NB4 (cell line): ENCODE measurements around the gene EEF1AKMT2.
A peak's percentile ranks its signal among the peaks of the same experiment; 100 is the strongest.

Experiments used
- MYC ChIP-seq: IDR thresholded peaks from 2 replicates; pipeline ENCODE4 v1.6.1; 2011; ENCODE audit warnings: low read depth, low read length
- POLR2A ChIP-seq: IDR thresholded peaks from 2 replicates; pipeline ENCODE4 v1.6.1; 2011; ENCODE audit warnings: mild to moderate bottlenecking; ENCODE audit not compliant: insufficient read length; ENCODE audit errors: extremely low read depth
- TF ChIP-seq, protein P1 (sequence below): IDR thresholded peaks from one replicate; pipeline ENCODE4 v1.5.1; 2012; ENCODE audit warnings: low read depth, low read length
- TF ChIP-seq, protein P2 (sequence below): IDR thresholded peaks from 2 replicates; pipeline ENCODE4 v1.6.1; 2011; ENCODE audit warnings: low read depth, low read length

DNA sequence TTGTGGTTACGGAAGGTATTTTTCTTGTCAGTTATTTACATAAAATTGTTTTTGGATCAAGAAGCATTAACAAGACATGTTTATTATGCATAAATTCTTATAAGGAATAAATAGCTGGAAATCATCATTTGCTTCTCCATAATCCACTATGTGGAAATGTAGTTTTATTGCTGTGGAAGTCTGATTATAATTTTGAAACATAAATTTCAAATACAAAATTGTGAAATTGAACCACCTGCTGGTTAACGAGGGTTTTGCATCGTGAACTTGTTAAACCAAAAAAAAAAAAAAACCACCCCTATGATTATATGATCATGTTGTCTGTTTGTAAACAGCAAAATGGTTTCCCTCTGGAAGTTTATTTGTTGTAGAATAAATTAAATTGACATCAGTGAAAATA lies 35.8 kb upstream of the EEF1AKMT2 start:
- TF ChIP-seq, protein P1, sequence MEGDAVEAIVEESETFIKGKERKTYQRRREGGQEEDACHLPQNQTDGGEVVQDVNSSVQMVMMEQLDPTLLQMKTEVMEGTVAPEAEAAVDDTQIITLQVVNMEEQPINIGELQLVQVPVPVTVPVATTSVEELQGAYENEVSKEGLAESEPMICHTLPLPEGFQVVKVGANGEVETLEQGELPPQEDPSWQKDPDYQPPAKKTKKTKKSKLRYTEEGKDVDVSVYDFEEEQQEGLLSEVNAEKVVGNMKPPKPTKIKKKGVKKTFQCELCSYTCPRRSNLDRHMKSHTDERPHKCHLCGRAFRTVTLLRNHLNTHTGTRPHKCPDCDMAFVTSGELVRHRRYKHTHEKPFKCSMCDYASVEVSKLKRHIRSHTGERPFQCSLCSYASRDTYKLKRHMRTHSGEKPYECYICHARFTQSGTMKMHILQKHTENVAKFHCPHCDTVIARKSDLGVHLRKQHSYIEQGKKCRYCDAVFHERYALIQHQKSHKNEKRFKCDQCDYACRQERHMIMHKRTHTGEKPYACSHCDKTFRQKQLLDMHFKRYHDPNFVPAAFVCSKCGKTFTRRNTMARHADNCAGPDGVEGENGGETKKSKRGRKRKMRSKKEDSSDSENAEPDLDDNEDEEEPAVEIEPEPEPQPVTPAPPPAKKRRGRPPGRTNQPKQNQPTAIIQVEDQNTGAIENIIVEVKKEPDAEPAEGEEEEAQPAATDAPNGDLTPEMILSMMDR: peak; percentile 39
- TF ChIP-seq POLR2A (no peak), MYC (no peak)
- TF ChIP-seq, protein P2, sequence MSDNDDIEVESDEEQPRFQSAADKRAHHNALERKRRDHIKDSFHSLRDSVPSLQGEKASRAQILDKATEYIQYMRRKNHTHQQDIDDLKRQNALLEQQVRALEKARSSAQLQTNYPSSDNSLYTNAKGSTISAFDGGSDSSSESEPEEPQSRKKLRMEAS: no peak
